Stimulated activated CD4-positive, alpha-beta T cell treated with anti-CD3 and anti-CD28 coated beads, Interleukin-15, amount 100 ng/mL, for 24 hours (primary cell): ENCODE data around the gene MRPL16.
A peak's percentile ranks its signal among the peaks of the same experiment; 100 is the strongest.
"Not testable (repeated sequence)": the region's sequence is repeated elsewhere in the genome, so short reads cannot be mapped to it uniquely, and the experiment has no call there.

Experiments used
- DNase-seq: peaks from one replicate; pipeline ENCODE4 v3.0.0-alpha.2; 2020

MRPL16 gene

DNA sequence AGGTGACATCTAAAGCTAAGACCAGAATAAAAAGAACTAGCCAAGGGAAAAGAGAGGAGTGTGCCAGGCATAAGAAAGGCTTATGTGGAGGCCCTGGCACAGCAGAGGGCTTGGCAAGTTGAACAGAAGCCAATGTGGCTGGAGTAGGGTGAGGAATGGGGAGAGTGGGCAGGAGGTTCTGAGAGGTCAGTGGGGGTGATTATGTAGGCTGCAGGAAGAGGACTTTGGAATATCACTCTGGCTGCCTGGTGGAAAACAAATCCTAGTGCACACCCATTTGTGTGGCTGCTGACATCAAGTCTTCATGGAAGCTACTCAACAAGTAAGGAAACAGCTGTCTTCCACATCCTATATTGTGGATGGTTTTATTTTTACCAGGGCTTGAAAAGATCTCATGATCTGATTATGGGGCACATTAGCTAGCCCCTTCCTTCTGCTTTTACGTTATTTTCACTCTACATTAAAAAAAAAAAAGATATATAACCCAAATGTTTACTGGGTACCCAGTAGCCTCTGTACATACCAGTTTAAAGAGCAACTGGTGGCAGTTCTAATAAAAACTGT lies 3.4 kb downstream of the MRPL16 start:
- no peak for DNase-seq

GRCh38 chr11:59804061-59804460 lies 6.5 kb downstream of the MRPL16 start:
- DNase-seq, result no peak

GRCh38 chr11:59802639-59803176 lies 7.9 kb downstream of the MRPL16 start:
- peak; percentile 21 for DNase-seq

GRCh38 chr11:59801981-59802638 lies 8.5 kb downstream of the MRPL16 start:
- no peak for DNase-seq

- no peak for DNase-seq
Observed at GRCh38 chr11:59801160-59801706, 9.3 kb downstream of the MRPL16 start.

DNA sequence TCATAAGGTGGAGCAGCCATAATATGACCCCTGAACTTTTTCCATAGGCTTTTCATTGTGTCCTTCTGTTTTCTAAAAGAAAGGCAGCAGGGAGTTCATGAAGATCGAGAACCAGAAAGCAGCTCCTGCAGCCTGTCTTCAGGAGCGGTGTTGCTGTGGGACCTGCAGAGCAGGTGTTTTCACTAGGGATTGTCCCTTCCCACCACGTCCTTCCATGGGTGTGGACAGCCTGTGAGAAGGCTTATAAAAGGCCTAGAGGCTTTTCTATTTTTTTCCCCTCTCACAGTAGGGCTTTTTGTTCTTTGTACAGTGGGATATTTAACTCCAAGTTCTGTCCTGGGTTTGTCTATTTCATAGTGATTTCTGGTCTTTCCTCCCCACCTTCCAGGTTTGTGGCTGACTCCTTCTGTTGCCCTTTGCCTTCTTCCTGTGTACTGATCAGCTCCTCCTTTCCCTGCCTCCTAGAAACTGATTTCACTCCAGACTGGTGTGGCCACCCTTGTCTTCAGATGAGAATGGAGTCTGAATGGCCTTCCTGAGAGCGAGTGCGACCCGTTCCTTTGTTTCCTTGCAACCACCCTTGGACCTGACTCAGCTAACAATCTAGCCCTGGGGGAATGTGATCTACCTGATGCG lies 10.1 kb downstream of the MRPL16 start:
- no peak for DNase-seq

GRCh38 chr11:59794417-59794816 lies 16.2 kb downstream of the MRPL16 start:
- DNase-seq, result no peak

DNA sequence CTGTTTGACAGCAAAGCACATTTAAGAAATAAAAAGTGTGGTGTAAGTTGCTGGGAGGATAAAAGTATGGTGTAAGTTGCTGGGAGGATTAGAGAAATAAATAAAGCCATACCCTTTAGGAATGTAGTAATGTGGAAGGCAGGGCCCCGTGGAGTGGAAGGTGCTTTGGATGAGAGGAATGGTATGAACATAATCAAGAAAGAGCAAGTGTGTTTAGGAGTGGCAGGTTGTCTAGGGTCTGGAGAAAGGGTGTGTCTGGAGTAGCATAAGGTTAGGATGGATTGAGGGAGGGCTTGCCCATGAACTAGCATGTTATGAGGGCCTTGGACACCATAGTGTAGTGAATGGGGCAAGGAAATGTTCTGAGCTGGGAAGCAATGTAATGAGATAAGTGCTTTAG lies 18.1 kb downstream of the MRPL16 start:
- no peak for DNase-seq

DNA sequence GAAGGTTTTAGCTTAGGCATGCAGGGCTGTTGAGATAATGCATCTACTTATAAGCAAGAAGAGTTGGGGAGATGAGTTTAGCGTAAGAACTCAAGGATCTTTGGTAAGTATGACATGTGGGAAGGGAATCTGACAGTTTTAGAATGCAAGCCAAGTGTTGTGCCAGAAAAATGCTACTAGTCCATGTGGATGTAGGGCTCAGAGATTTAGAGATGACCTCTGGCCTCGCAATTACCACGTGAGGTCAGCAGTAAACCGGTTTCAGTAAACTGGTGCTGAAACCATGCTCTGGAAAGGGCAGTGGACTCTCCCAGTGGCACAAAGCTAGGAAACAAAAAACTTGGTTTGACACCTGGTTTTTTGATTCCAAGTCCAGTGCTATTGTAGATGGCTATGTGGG lies 18.9 kb downstream of the MRPL16 start:
- no peak for DNase-seq

DNA sequence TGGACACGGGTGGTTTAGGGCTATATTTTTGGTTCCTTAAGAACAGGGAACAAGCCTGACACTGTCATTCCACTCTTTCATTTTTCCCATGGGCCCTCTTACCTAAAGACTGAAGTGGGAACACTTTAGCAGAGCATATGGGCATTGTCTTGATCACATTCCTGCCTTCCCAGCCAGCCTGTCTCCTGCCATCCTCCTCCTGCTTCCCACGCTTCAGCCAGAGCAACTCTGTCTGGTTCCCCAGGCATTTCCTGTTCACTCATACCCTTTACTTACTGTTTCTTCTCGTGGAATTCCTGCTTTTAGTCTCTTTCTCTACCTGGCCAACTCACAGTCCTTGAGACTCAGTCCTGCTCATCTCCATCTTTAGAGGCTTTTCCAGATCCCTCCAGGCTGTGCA lies 22.8 kb downstream of the MRPL16 start:
- no peak for DNase-seq

- no peak for DNase-seq
Observed at GRCh38 chr11:59787255-59787588, 23.4 kb downstream of the MRPL16 start.

DNA sequence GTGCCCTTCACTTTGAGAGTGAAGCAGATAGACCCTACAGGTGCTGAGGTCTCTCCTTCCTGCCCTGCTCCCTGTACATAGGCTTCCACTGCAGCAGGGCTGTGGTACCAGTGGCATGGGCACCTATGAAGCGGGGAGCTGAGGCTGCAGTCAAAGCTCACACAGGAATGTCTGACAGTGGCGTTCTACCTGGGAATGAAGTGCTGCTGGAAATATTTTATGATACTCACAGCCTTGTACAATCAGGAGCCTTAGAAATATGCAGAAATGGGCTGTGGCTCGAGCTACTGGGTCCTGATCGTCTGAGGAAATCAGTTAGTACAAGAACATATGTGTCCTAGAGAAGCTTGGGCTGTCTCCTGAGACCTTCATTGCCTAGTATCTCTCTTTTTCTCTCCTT lies 24.8 kb downstream of the MRPL16 start:
- DNase-seq, result no peak

DNA sequence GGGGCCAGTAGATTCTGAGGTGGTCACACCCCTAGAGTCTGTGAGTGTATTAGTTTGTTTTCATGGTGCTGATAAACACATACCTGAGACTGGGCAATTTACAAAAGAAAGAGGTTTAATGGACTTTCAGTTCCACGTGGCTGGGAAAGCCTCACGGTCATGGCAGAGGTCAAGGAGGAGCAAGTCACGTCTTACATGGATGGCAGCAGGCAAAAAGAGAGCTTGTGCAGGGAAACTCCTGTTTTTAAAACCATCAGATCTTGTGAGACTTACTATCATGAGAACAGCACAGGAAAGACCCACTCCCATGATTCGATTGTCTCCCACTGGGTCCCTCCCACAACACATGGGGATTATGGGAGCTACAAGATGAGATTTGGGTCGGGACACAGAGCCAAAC lies 26.1 kb downstream of the MRPL16 start:
- DNase-seq, result not testable (repeated sequence)

DNA sequence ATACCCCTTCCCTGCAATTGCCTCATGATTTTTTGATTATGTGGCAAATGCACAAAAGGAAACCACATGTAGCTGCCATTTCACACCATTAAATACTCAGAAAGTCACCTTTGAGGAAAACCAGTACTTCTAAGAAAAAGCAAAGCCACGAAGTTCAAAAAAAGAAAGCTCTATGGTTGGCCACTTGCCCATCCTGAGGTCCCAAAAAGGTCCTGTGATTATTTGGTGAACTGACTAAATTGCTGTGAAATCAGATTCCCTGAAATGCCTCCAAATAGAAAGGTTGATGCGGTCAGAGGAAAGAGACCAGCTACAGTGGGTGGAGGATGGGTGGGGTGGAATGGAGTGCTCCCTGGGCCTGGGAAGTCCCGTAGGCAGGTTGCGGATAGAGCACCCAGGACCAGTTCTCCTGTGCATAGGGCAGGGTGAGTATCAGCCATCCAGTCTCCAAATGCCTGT lies 26.9 kb downstream of the MRPL16 start:
- DNase-seq, result no peak

DNA sequence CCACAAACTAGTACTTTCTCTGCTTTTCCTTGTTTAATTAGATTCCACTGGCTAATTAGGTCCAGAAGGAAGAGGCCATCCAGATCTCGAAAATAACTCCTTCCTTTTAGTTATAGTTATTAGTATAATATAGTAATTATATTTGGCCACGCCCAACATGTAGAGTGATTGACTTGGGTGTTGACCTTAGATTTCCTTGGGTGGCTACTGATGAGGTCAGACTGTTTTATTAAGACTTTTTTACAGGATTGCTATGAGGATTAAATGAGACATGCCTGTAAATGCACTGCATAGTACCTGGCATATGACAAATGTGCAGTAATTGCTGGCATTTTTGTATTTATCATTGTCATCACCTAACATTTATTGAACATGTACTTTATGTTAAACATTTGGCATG lies 28.5 kb downstream of the MRPL16 start:
- no peak for DNase-seq

GRCh38 chr11:59779487-59779886 lies 31.1 kb downstream of the MRPL16 start:
- no peak for DNase-seq

- DNase-seq, result no peak
Observed at GRCh38 chr11:59778122-59778521, 32.5 kb downstream of the MRPL16 start.

DNA sequence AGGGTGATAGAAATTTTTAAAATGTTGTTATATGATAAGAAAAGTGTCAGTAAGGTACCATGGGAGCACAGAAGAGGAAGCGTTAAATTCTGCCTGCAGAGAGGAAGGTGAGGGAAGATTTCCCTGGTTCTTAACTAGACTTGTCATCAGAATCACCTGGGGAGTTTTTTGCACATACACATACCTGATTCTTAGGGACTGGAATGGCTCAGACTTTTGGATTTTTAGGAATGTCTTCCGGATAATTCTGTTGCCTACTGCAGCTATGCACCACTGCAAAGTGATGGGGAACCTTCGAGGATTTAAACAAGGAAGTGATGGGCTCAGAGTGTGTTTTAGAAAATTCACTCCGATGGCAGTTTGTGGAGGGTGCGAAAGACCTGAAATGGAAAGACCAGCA lies 33.5 kb downstream of the MRPL16 start:
- no peak for DNase-seq

DNA sequence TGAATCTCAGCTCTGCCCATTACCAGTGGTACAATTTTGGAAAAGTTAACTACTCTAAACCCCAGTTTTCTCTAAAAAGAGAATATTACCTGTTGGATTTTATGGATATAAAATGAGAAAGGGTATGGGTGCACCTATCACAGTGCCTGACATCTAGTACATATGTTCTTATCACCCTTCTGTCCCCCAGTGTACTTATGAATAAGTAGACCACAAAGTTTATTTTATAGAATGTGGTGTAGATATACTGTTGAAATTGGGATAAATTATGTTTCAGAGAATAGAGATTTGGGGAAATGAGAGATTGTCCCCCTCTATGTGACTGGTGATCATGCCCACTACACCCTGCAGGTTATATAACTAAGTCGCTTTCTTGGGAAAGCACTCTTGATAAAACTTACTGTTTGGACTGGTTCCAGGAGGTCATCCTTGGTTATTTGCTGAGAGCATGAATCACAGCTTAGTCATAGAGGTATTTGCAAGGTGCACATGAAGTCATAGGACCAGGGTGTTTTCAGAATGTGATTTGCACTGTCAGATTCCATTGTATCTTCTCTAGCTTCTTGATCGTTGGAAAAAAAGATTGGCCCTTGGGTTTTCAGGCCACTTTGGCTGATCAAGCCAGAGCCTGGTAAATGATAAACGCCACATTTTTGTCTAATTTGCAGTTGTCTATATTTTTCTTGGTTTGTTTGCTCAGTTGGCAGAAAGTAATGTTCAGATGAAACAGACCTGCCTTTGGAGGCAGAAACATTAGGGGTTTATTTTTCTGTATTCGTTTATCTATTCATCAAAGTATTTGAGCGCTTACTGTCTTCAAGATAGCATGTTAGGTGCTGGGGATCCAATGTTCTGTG lies 34.1 kb downstream of the MRPL16 start:
- no peak for DNase-seq

DNA sequence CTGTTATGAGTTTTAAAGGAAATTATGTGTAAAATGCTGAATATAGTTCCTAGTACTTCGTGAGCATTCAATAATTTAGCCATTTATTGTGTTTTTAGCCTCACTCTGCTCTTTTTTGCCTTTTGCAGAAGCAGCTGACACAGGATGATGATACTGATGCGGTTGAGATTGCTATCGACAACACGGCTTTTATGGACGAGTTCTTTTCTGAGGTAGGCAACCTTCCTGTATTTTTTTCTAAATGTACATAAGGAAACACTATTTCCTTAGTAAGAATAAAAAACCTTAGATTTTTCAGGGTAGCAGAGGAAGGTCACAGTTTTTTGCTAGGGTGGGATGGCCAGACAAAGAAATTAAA lies 37.5 kb downstream of the MRPL16 start:
- DNase-seq, result no peak

DNA sequence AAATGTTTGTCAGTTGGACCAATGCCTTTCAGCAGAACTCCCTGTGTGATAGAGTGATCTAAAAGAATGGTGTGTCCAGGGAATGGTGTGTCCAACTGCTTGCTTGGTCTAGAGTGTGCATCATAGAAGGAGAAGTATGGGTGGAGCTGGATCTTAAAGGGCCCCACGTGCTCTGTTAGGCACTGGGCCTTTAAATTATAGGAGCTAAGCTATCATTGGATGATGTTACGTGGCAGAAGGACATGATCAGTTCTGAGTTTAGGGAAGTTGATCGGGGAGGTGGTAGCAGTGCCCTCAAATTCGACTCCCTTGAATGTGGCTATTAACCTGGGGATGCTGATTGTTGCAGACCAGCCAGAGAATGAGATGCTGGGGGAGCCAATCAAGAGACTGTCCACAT lies 39.0 kb downstream of the MRPL16 start:
- no peak for DNase-seq

DNA sequence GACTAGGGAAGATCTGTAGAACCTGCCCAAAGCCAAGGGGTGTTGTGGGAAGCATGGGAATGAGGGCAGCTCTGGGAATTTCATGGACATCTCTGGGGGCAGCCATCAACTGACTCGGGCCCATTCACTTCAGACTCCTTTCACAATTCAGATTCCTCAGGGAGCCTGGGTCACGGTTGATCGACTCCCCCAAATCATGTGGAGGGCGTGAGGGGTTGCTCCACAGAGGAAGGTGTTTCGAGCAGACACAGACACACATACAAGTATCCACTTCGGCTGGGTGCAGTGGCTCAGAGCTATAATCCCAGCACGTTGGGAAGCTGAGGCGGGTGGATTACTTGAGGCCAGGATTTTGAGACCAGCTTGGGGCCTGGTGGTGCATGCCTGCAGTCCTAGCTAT lies 39.7 kb downstream of the MRPL16 start:
- no peak for DNase-seq

- no peak for DNase-seq
Observed at GRCh38 chr11:59770319-59770718, 40.3 kb downstream of the MRPL16 start.
